H1 (cell line): ENCODE data around the gene TNFRSF8. TPM values are rescaled to one million over a fixed set of nuclear protein-coding genes. Genes with fewer than 3 reads are reported as not detected.

Experiments used
- polyA plus RNA-seq, 7 experiments: library from polyadenylated mRNA; depleted of rRNA in 3 of 7; stranded (reverse) in 5 of 7; unstranded in 2 of 7; fragments of >200 nt in 5 of 7; fragments of 200-250 nt in 2 of 7; gene quantifications; 1 replicate in 5 of 7; 2 replicates in 1 of 7; 4 replicates in 1 of 7; pipeline versions ENCODE4 v1.2.1 to v1.2.3, GENCODE V29; 2011 to 2013; ENCODE audit warnings: missing spikeins in 2 of 7, mixed read lengths in 2 of 7
- total RNA-seq: library from RNA; stranded (reverse); fragmentation: NEBNext Ultra II Directional; extraction: Animal tissue kit (Norgen Biotek cat#: 25700); gene quantifications from 2 replicates; pipeline ENCODE4 v1.2.1, GENCODE V29; 2021
- TF ChIP-seq, protein P1 (sequence below): fragments of 300-600 bp; sonication (generic); IDR thresholded peaks from 2 replicates; pipeline ENCODE4 v1.7.1; 2012; ENCODE audit warnings: low read length, moderate library complexity, mild to moderate bottlenecking, inconsistent platforms; ENCODE audit not compliant: insufficient replicate concordance

Gene TNFRSF8
- total and polyA plus RNA-seq, 2 of the 8 experiments (the other 6 are each of a cell fraction or from before 2014, with no cell fraction given) = 23.2 to 32.7 TPM

DNA sequence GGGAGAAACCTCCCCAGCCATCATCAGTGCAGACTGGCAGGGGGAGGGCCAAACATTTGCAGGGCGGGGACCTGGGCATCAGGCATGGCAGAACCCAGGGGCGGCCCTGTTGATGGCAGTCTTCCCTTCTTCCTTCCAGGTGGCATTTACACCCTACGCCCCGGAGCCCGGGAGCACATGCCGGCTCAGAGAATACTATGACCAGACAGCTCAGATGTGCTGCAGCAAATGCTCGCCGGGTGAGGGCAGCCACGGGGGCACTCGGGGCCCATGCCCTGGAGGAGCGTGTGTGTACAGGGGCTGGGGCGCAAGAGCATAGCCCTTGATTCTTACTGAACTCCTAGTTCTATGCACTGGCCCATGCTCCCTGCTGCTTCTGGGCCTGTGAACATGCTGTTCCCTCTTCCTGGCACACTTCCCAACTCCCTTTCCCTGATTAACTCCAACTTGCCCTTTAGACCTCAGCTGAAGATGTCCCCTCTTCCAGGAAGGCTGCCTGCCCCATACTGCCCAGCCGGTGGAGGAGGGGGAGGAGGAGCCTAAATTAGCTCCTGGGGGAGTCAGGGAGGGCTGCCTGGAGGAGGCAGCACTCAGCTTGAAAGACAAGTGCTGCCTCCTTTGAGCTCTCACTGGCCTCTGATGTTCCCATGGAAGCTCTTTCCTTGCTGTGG lies 125.7 kb downstream of the TNFRSF8 start (continued):
- TF ChIP-seq, protein P1, sequence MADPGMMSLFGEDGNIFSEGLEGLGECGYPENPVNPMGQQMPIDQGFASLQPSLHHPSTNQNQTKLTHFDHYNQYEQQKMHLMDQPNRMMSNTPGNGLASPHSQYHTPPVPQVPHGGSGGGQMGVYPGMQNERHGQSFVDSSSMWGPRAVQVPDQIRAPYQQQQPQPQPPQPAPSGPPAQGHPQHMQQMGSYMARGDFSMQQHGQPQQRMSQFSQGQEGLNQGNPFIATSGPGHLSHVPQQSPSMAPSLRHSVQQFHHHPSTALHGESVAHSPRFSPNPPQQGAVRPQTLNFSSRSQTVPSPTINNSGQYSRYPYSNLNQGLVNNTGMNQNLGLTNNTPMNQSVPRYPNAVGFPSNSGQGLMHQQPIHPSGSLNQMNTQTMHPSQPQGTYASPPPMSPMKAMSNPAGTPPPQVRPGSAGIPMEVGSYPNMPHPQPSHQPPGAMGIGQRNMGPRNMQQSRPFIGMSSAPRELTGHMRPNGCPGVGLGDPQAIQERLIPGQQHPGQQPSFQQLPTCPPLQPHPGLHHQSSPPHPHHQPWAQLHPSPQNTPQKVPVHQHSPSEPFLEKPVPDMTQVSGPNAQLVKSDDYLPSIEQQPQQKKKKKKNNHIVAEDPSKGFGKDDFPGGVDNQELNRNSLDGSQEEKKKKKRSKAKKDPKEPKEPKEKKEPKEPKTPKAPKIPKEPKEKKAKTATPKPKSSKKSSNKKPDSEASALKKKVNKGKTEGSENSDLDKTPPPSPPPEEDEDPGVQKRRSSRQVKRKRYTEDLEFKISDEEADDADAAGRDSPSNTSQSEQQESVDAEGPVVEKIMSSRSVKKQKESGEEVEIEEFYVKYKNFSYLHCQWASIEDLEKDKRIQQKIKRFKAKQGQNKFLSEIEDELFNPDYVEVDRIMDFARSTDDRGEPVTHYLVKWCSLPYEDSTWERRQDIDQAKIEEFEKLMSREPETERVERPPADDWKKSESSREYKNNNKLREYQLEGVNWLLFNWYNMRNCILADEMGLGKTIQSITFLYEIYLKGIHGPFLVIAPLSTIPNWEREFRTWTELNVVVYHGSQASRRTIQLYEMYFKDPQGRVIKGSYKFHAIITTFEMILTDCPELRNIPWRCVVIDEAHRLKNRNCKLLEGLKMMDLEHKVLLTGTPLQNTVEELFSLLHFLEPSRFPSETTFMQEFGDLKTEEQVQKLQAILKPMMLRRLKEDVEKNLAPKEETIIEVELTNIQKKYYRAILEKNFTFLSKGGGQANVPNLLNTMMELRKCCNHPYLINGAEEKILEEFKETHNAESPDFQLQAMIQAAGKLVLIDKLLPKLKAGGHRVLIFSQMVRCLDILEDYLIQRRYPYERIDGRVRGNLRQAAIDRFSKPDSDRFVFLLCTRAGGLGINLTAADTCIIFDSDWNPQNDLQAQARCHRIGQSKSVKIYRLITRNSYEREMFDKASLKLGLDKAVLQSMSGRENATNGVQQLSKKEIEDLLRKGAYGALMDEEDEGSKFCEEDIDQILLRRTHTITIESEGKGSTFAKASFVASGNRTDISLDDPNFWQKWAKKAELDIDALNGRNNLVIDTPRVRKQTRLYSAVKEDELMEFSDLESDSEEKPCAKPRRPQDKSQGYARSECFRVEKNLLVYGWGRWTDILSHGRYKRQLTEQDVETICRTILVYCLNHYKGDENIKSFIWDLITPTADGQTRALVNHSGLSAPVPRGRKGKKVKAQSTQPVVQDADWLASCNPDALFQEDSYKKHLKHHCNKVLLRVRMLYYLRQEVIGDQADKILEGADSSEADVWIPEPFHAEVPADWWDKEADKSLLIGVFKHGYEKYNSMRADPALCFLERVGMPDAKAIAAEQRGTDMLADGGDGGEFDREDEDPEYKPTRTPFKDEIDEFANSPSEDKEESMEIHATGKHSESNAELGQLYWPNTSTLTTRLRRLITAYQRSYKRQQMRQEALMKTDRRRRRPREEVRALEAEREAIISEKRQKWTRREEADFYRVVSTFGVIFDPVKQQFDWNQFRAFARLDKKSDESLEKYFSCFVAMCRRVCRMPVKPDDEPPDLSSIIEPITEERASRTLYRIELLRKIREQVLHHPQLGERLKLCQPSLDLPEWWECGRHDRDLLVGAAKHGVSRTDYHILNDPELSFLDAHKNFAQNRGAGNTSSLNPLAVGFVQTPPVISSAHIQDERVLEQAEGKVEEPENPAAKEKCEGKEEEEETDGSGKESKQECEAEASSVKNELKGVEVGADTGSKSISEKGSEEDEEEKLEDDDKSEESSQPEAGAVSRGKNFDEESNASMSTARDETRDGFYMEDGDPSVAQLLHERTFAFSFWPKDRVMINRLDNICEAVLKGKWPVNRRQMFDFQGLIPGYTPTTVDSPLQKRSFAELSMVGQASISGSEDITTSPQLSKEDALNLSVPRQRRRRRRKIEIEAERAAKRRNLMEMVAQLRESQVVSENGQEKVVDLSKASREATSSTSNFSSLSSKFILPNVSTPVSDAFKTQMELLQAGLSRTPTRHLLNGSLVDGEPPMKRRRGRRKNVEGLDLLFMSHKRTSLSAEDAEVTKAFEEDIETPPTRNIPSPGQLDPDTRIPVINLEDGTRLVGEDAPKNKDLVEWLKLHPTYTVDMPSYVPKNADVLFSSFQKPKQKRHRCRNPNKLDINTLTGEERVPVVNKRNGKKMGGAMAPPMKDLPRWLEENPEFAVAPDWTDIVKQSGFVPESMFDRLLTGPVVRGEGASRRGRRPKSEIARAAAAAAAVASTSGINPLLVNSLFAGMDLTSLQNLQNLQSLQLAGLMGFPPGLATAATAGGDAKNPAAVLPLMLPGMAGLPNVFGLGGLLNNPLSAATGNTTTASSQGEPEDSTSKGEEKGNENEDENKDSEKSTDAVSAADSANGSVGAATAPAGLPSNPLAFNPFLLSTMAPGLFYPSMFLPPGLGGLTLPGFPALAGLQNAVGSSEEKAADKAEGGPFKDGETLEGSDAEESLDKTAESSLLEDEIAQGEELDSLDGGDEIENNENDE = no peak
